ENCODE measurements around the gene CHODL.

Gene CHODL

DNA sequence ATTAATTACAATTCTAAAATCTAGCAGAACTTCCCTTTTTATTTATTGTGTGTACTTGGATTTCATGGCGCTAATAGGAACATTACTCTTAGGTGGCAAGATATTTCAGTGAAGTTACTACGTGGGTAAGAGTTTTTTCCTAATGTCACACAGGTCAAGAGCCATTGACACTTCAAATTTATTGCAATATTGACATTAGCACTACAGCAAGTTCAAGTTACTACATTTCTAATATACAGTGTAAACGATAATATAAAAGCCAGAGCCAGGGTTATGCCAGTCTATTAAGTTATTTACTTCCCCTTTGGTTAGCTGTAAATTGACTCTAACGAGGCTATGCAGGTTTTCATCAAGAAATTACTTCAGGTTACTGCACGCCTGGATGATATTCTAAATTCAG is 29.7 kb downstream of the CHODL start:
- H3K4me1 ChIP-seq (ENCODE audit: insufficient read depth, poor library complexity, severe bottlenecking): no peaks in the 10 kb centered on the region
- H3K27me3 ChIP-seq (ENCODE audit: insufficient read depth, poor library complexity, severe bottlenecking): peaks cover 7% of the 10 kb centered on the region
- TF ChIP-seq, protein P1, sequence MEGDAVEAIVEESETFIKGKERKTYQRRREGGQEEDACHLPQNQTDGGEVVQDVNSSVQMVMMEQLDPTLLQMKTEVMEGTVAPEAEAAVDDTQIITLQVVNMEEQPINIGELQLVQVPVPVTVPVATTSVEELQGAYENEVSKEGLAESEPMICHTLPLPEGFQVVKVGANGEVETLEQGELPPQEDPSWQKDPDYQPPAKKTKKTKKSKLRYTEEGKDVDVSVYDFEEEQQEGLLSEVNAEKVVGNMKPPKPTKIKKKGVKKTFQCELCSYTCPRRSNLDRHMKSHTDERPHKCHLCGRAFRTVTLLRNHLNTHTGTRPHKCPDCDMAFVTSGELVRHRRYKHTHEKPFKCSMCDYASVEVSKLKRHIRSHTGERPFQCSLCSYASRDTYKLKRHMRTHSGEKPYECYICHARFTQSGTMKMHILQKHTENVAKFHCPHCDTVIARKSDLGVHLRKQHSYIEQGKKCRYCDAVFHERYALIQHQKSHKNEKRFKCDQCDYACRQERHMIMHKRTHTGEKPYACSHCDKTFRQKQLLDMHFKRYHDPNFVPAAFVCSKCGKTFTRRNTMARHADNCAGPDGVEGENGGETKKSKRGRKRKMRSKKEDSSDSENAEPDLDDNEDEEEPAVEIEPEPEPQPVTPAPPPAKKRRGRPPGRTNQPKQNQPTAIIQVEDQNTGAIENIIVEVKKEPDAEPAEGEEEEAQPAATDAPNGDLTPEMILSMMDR (IDR thresholded peaks at IDR 0.05; ENCODE audit: poor library complexity, severe bottlenecking): no peak
- H3K27ac ChIP-seq (ENCODE audit: poor library complexity, severe bottlenecking): no peak overlapping the region
- ATAC-seq (ENCODE audit: low read depth) (no peak), DNase-seq (ENCODE audit: low spot score) (no peak)
- no peak overlapping the region for H3K4me3 ChIP-seq (ENCODE audit: severe bottlenecking)
- no peaks in the 10 kb centered on the region for H3K9me3 ChIP-seq (ENCODE audit: severe bottlenecking)
- no peaks in the 10 kb centered on the region for H3K36me3 ChIP-seq (ENCODE audit: low read depth)

DNA sequence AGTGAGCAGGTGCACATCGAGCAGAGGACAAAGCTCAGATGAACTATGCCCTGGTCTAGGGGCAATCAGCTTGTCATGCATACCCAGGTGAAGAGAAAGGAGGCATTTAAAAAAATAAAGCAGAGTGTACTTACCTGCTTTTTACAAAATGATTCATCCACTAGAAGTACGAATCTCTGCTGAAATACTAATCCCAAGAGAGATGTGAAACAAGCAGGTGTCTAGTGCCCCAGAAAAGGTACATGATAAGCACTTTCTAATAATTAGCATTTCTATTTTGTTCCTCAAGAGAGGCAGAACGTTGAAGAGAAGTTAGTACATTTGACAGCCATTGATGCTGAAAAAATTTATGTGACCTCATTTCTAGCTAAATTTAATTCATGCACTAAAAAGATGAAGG is 31.1 kb downstream of the CHODL start:
- no peaks in the 10 kb centered on the region for H3K4me1 ChIP-seq (ENCODE audit: insufficient read depth, poor library complexity, severe bottlenecking)
- no peaks in the 10 kb centered on the region for H3K36me3 ChIP-seq (ENCODE audit: low read depth)
- no peak for DNase-seq (ENCODE audit: low spot score)
- H3K4me3 ChIP-seq (ENCODE audit: severe bottlenecking): no peak overlapping the region
- no peaks in the 10 kb centered on the region for H3K9me3 ChIP-seq (ENCODE audit: severe bottlenecking)
- H3K27me3 ChIP-seq (ENCODE audit: insufficient read depth, poor library complexity, severe bottlenecking): peaks cover 7% of the 10 kb centered on the region
- TF ChIP-seq, protein P1 (IDR thresholded peaks at IDR 0.05; ENCODE audit: poor library complexity, severe bottlenecking): no peak
- no peak for ATAC-seq (ENCODE audit: low read depth)
- H3K27ac ChIP-seq (ENCODE audit: poor library complexity, severe bottlenecking): no peak overlapping the region

DNA sequence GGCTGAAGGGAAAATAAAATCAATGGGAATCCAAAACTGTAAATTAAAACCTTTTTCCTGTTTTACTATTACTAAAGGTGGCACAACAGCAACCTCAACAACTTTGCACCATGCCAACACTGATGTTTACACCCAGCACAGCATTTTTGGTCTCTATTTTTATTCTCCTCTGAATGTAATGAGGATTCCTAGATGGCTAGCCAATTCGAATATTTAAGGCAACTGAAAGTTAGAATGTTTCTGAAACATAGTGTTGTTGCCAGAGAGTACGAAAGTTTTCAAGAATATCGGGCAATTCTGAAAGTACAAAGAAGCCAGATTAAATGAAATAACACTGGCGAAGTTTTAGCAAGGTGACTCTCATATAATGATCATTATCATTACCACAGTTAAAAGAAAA is 40.7 kb downstream of the CHODL start:
- no peaks in the 10 kb centered on the region for H3K36me3 ChIP-seq (ENCODE audit: low read depth)
- H3K9me3 ChIP-seq (ENCODE audit: severe bottlenecking): no peaks in the 10 kb centered on the region
- DNase-seq (ENCODE audit: low spot score) (no peak), ATAC-seq (ENCODE audit: low read depth) (no peak)
- no peaks in the 10 kb centered on the region for H3K4me1 ChIP-seq (ENCODE audit: insufficient read depth, poor library complexity, severe bottlenecking)
- TF ChIP-seq, protein P1 (IDR thresholded peaks at IDR 0.05; ENCODE audit: poor library complexity, severe bottlenecking): no peak
- H3K4me3 ChIP-seq (ENCODE audit: severe bottlenecking): no peak overlapping the region
- no peaks in the 10 kb centered on the region for H3K27me3 ChIP-seq (ENCODE audit: insufficient read depth, poor library complexity, severe bottlenecking)
- no peak overlapping the region for H3K27ac ChIP-seq (ENCODE audit: poor library complexity, severe bottlenecking)

DNA sequence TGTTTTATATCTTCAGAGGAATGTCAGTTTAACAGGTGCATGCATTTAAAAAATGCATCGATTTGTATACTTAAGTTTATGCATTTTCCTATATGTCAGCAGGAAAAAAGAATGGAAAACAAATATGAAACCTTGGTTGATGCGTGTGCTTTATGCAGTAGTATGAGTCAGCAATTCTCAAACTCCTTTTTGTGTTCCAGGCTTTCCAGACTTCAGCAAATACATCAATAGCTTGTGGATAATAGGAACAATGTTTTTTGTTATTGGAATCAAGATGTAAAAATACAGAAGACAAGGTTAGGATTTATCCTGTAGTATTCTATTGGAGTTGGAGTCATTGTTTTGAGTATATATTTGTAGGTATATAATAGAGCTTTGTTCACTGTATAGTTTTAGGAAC is 45.2 kb downstream of the CHODL start:
- TF ChIP-seq, protein P1 (IDR thresholded peaks at IDR 0.05; ENCODE audit: poor library complexity, severe bottlenecking): no peak
- no peak for DNase-seq (ENCODE audit: low spot score)
- no peak overlapping the region for H3K27ac ChIP-seq (ENCODE audit: poor library complexity, severe bottlenecking)
- H3K4me3 ChIP-seq (ENCODE audit: severe bottlenecking): no peak overlapping the region
- no peaks in the 10 kb centered on the region for H3K27me3 ChIP-seq (ENCODE audit: insufficient read depth, poor library complexity, severe bottlenecking)
- H3K4me1 ChIP-seq (ENCODE audit: insufficient read depth, poor library complexity, severe bottlenecking): no peaks in the 10 kb centered on the region
- no peak for ATAC-seq (ENCODE audit: low read depth)
- H3K9me3 ChIP-seq (ENCODE audit: severe bottlenecking): no peaks in the 10 kb centered on the region
- H3K36me3 ChIP-seq (ENCODE audit: low read depth): no peaks in the 10 kb centered on the region

DNA sequence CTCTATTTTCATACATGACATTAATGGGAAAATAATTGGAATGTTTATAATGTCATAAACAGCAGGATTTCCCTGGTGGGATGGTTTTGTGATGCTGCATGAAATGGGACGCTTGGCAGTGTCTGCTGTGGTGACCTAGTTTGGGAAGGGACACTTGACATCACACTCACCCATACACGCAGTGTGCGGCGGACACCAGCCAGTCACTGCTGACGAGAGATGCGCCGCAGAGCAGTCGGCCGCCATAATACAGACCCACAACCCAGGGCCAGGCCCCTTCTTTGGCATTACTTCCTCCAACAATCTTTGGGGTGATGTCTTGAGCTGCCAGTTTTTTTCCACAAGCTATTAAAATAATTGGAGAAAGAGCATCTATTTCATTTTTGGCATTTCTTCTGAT is 49.5 kb downstream of the CHODL start:
- H3K4me1 ChIP-seq (ENCODE audit: insufficient read depth, poor library complexity, severe bottlenecking): no peaks in the 10 kb centered on the region
- H3K36me3 ChIP-seq (ENCODE audit: low read depth): no peaks in the 10 kb centered on the region
- DNase-seq (ENCODE audit: low spot score) (no peak), ATAC-seq (ENCODE audit: low read depth) (no peak)
- H3K9me3 ChIP-seq (ENCODE audit: severe bottlenecking): no peaks in the 10 kb centered on the region
- peaks cover 5% of the 10 kb centered on the region for H3K27me3 ChIP-seq (ENCODE audit: insufficient read depth, poor library complexity, severe bottlenecking)
- TF ChIP-seq, protein P1 (IDR thresholded peaks at IDR 0.05; ENCODE audit: poor library complexity, severe bottlenecking): no peak
- H3K4me3 ChIP-seq (ENCODE audit: severe bottlenecking): no peak overlapping the region
- no peak overlapping the region for H3K27ac ChIP-seq (ENCODE audit: poor library complexity, severe bottlenecking)

All from RWPE2 (cell line).